Lung microvascular endothelial cell (primary cell): Measurements from ENCODE around the gene WWC1. TPM values are rescaled to one million over a fixed set of nuclear protein-coding genes. Genes with fewer than 3 reads are reported as not detected.
"Not testable (repeated sequence)": the region's sequence is repeated elsewhere in the genome, so short reads cannot be mapped to it uniquely, and the experiment has no call there.

Experiments
- DNase-seq, 2 donors: peaks; one replicate each; pipeline versions ENCODE4 v3.0.0 to v3.0.0-alpha.2; 2010; ENCODE audit warnings: low read depth in 2 of 2
- total RNA-seq: library from RNA; depleted of rRNA; stranded (reverse); fragments of >200 nt; gene quantifications from 2 replicates; pipeline ENCODE4 v1.2.1, GENCODE V29; 2014

WWC1 gene
- total RNA-seq, 1 donor from 2014 or later: 0.20 TPM

DNA sequence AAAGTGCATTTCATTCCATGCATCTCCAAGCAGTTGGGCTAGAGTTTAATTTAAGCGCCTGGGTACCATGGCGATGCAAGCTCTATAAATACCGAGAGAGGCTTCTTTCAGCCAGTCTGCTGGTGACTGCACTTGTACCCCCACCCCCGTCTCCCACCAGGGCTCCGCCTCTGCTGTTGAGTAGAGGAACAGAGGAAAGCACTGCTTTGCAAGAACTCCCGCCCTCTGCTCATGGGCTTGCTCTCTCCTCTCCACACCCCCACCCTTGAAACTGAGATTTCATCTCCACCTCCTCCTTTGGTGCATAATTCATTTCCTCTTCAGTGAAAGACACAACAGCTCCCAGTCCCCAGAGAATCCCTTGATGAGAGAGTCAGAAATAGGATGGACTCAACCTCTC, 5.1 kb upstream of the WWC1 start:
- no peak for DNase-seq

- not testable (repeated sequence) for DNase-seq
Observed at GRCh38 chr5:168286863-168287262, 4.6 kb upstream of the WWC1 start.

- DNase-seq: no peak
Observed at GRCh38 chr5:168287362-168287761, 4.1 kb upstream of the WWC1 start.

GRCh38 chr5:168288349-168289245, 2.8 kb upstream of the WWC1 start:
- no peak for DNase-seq

- DNase-seq: no peak
Observed at GRCh38 chr5:168290902-168291341, 523 bp upstream of the WWC1 start.

- DNase-seq: no peak
Observed at GRCh38 chr5:168291964-168292785, 730 bp downstream of the WWC1 start.

GRCh38 chr5:168292786-168293696, 1.6 kb downstream of the WWC1 start:
- no peak for DNase-seq

DNA sequence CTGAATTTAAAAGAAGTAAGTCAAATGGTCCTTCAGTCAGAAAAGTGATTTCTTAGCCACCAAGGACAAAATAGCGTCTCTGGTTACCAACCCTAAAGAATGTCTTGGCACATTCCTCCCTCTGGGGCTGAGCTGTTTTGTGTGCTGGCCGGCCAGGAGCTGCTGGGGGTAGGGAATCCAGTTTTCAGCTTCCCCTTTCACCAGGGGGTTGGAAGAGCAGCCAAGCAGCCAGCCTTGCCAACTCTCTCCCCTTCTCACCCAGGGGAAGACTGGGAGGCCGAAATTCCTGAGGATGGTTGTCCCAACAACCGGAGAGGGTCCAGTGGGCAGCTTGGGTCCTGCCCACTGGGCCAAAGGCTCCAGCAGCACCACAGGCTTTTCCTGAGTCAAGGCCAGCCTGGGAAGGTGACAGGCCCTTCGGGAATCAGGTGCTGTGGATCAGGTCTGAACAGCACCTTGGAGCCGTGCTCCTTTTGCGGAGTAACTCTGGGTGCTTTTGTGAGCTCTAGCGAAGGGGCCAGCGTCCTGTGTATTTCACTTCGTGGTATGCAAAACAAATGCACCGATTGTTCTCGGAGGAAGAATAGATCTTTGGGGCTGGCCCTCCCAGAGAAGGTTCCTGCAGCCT, 4.2 kb downstream of the WWC1 start:
- no peak for DNase-seq

DNA sequence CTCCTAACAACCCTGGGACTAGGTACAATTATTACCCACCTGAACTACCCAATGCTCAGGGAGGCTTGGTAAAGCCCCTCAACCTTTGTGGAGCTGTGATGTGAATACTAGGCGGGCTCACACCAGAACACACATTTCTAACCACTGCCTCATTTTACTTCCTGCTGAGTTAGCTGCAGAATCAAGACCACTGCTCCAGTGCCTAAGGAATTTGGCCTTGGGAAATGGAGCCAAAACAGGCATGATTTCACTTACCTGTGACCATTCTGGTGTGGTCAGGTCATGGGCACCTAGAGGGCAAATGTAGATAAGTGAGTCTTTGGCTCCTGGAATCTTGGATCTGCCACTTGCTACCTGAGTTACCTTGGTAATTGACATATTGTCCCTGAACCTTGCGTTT, 5.2 kb downstream of the WWC1 start:
- DNase-seq: no peak

DNA sequence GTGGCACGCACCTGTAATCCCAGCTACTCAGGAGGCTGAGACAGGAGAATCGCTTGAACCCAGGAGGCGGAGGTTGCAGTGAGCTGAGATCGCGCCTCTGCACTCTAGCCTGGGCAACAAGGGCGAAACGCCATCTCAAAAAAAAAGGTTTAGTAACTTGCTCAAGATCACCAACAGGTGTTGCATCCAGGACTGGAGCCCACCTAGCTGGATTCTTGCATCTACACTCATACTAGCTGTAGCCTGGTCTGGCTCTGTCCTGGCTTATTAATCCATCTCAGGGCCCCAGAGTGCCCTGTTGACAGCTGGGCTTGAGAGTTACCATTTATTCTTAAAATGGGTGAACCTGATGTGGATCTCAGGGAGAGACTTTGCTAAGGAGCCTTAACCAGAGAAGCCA, 7.5 kb downstream of the WWC1 start:
- no peak for DNase-seq

DNA sequence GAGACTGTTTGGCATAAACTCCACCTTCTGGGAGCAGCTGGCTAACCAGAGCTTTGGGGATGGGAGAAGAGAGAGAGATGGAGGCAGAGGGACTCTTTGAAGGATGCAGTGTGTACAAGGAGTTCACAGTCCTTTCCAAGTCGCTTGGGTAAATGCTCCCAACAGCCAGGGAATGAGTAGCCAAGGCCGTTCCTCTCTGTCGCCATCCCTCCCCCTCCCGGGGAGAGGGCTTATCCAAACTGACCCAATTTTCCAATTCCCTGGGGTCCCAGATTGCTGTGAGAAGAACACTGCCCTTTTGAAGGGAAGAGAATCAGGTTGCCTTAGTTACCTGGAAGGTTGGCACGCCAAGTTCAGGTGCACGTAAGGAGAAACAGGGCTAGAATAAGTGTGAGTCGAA, 7.9 kb downstream of the WWC1 start:
- DNase-seq: no peak

DNA sequence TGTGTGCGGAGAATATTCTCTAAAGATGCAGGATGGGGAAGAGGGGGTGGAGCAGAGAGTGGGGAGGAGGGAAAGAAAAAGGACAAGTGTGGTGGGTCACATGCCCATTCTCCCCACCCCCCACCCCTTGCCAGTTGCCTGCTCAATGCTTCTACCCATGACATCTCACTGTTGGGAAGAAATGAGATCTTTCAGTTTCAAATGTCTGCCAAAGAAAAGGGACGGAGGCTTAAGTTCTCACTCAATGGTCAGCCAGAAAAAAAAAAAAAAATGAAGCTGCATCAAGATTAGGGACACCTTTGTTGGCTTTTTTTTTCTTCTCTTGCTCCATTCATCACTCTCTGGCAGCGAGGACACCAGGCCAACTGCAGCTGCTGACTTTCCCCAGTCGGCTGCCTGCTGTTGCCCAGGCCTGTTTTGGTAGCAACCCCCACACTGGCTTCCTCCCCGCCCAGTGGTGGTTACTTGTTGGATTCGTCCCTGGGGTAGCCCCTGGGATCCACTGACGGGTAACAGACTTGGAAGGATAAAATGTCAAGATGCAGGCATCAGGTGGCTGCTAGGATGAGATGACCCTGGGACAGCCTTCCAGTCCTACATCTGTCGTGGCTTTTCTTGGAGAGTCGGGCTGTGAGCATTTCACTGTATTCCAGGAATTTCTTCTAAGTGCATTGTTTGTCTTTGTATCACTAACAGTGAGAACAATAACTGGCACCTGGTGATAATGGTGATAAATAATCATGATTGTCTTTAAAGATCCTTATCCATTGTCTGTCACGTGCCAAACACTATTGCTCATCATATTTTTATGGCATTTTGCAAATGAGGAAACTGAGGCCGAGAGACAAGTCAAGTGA, 9.1 kb downstream of the WWC1 start:
- DNase-seq: no peak

- DNase-seq: no peak
Observed at GRCh38 chr5:168301593-168302390, 10.3 kb downstream of the WWC1 start.

DNA sequence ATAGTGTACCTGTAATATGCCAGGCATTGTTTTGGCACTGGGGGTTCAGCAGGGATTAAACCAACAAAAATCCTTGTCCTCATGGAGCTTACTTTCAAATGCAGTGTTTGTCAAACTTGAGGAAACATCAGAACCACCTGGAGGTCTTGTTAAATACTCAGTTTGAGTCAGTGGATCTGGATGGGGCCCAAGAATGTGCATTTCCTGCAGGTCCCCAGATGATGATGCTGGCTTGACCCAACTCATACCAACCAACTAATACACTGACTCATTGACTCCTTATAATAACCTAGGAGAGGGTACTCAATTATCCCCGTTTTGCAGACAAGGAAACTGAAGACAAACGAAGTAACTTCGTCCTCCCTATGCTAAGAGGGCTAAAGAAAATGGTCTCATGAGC, 11.3 kb downstream of the WWC1 start:
- no peak for DNase-seq

- DNase-seq: no peak
Observed at GRCh38 chr5:168303393-168304025, 12.1 kb downstream of the WWC1 start.

- no peak for DNase-seq
Observed at GRCh38 chr5:168304349-168304748, 12.9 kb downstream of the WWC1 start.

GRCh38 chr5:168305281-168305680, 13.8 kb downstream of the WWC1 start:
- DNase-seq: no peak

GRCh38 chr5:168307022-168307421, 15.6 kb downstream of the WWC1 start:
- DNase-seq: no peak
